ENCODE measurements around the gene MCF2L2.

GRCh38 chr3:183259621-183260020, 168.8 kb downstream of the MCF2L2 start:
- TF ChIP-seq, protein P1, sequence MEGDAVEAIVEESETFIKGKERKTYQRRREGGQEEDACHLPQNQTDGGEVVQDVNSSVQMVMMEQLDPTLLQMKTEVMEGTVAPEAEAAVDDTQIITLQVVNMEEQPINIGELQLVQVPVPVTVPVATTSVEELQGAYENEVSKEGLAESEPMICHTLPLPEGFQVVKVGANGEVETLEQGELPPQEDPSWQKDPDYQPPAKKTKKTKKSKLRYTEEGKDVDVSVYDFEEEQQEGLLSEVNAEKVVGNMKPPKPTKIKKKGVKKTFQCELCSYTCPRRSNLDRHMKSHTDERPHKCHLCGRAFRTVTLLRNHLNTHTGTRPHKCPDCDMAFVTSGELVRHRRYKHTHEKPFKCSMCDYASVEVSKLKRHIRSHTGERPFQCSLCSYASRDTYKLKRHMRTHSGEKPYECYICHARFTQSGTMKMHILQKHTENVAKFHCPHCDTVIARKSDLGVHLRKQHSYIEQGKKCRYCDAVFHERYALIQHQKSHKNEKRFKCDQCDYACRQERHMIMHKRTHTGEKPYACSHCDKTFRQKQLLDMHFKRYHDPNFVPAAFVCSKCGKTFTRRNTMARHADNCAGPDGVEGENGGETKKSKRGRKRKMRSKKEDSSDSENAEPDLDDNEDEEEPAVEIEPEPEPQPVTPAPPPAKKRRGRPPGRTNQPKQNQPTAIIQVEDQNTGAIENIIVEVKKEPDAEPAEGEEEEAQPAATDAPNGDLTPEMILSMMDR (IDR thresholded peaks at IDR 0.05), result no peak
- no peak for TF ChIP-seq POLR2AphosphoS5 (IDR thresholded peaks at IDR 0.05; ENCODE audit: insufficient read depth in 1 of 2, low read depth in 1 of 2)

Data from vagina (tissue), 2 donors.